Testis (tissue), 2 donors: ENCODE results near the gene OSM.

Experiments
- POLR2A ChIP-seq: fragments of 450-650 bp; IDR thresholded peaks from one replicate; pipeline ENCODE4 v1.6.1; 2017; ENCODE audit warnings: antibody characterized with exemption, mild to moderate bottlenecking, moderate library complexity
- TF ChIP-seq, protein P1 (sequence below), 3 experiments: fragments of 450-650 bp in 2 of 3; fragments of 200-600 bp in 1 of 3; sonication (generic) in 1 of 3; IDR thresholded peaks; one replicate each; pipeline ENCODE4 v1.5.1; 2016 to 2019; ENCODE audit warnings: antibody characterized with exemption in 3 of 3, mild to moderate bottlenecking in 2 of 3, moderate library complexity in 1 of 3

GRCh38 chr22:30306627-30307011 is 40.0 kb upstream of the OSM start:
- no peak for TF ChIP-seq POLR2A
- TF ChIP-seq, protein P1, sequence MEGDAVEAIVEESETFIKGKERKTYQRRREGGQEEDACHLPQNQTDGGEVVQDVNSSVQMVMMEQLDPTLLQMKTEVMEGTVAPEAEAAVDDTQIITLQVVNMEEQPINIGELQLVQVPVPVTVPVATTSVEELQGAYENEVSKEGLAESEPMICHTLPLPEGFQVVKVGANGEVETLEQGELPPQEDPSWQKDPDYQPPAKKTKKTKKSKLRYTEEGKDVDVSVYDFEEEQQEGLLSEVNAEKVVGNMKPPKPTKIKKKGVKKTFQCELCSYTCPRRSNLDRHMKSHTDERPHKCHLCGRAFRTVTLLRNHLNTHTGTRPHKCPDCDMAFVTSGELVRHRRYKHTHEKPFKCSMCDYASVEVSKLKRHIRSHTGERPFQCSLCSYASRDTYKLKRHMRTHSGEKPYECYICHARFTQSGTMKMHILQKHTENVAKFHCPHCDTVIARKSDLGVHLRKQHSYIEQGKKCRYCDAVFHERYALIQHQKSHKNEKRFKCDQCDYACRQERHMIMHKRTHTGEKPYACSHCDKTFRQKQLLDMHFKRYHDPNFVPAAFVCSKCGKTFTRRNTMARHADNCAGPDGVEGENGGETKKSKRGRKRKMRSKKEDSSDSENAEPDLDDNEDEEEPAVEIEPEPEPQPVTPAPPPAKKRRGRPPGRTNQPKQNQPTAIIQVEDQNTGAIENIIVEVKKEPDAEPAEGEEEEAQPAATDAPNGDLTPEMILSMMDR (IDR thresholded peaks at IDR 0.05) = no peak
